RKO (cell line): ENCODE measurements around the gene BMERB1.
A peak's percentile ranks its signal among the peaks of the same experiment; 100 is the strongest.

Source experiments
- DNase-seq: peaks from one replicate; pipeline ENCODE4 v3.0.0-alpha.2; 2016; ENCODE audit warnings: low spot score

Gene BMERB1

DNA sequence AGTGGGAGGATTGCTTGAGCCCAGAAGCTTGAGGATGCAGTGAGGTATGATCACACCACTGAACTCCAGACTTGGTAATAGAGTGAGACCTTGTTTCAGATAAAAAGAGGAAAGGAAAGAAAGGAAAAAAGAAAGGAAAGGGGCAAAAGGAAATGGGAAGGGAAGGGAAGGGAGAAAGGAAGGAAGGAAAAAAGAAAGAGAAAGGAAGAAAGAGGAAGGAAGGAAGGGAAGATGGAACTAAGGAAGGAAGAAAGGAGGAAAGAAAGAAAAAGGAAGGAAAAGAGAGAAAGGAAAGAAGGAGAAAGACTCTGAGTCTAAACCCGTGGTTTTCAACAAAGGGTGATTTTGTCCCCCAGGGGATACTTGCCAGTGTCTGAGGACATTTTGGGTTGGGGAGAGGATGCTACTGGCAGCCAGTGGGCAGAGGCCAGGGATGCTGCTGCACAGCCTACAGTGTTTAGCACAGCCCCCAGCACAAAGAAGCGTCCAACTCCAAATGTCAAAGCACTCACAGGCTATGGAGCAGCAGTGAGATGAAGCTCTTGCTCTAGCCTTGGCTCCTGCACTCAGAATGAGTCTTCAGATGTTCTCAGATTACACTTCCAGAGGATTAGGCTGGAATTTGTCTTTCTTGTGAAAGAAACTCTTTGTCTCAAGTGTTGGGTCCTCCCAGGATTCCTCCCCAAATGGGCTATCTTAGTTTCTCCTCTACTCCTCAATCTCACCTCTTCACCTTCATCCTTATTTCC lies 64.2 kb downstream of the BMERB1 start:
- DNase-seq = no peak

DNA sequence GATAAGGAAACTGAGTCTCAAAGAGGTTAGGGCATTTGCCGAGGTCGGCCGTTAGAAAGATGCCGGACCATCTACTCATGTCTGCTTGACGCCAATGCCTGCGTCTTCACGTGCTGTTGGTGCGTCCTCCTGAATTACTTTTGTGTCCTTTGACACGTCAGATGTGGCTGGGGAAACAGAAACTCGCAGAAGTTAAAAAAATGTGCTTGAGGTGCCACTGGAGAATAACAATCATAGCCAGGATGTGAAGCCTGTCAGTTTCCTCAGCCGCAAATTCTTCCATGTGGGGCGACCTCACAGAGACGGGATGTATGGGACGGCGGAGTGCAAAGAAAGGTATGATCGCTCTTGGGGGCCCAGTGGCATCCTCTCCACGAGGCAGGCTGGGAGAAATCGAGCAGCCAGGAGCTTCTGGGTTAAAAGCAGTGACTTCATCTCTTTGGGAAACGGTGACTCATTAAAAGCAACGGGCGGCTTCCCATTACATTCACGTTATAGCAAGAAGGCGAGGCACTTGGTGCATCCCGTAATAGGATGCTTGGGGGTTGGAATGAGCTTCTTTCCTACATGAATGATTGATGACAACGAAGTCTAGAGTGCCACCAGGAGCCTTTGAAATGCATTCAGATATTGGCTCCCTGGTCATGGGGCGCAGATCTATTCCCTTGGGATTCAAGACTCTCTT lies 67.8 kb downstream of the BMERB1 start:
- DNase-seq = peak; percentile 95

DNA sequence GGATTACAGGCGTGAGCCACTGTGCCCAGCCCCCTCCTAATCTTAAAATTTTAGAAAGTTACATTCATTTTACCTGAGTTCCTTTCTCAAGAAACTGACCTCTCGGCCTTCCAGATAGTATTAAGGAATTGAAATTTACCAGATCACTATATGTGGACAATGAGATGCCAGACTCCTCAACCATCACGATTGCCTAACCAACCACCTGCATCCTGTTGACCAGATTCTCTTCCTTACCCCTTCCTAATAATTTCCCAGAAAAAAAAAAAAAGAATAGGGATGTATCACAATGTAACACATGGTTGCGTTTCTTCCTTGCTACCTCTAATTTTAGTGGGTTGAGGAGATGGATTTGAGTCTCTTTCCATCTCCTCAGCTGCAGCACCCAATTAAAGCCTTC lies 72.1 kb downstream of the BMERB1 start:
- no peak for DNase-seq

DNA sequence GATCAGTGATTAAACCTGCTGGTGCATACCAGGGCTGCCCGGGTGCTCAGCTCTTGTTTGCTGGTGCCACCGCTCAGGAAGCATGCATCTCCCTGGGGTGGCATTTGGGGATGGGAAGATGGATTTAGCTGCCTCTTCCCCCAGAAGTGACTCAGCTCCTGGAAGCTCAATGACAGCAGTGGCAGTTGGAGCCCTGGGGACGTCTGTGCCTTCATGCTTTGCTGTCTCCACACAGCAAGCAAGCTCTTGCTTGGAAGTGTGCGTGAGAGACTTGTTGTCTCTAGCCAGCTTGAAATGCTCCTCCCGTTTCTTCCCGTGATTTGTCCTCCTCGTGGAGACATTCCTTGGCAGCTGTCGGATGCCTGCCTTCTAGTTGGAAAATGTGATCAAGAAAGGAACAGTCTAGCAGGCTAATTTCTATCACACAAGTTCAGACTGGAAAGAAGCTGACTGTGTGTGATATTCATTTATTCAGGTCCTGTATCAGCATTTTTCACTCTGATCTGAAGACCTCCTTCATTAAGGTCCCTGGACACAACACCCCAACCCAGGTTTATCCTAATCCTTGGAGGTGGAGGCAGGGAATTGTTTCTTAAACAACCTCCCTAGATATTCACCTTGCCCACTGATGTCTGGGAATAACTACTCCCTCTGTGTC lies 73.0 kb downstream of the BMERB1 start:
- no peak for DNase-seq

DNA sequence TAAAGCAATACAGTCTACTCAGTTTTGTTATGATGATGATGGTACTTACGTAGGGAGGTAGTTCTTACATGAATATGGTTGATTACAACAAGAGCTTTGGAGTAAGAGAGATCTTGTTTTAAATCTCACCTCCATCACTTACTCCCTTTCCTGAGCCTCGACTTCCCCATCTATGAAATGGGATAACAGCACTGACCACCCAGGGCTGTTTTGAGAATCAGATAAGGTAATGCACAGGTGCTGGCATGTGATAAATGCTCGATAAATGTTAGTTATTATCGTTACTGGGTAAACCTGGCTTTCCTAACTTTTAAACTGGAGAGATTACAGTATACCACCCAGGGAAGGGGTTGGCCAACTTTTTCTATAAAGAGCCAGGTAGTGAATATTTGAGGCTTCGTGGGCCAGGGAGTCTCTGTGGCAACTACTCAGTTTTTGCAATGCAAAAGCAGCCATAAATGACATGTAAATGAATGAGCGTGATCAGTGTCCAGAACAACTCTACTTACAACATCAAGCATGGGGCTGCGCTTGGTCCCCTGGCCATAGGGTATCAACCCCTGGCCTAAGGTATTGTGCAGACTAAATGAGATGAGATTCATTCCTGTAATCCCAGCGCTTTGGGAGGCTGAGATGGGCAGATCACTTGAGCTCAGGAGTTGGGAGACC lies 73.7 kb downstream of the BMERB1 start:
- no peak for DNase-seq

DNA sequence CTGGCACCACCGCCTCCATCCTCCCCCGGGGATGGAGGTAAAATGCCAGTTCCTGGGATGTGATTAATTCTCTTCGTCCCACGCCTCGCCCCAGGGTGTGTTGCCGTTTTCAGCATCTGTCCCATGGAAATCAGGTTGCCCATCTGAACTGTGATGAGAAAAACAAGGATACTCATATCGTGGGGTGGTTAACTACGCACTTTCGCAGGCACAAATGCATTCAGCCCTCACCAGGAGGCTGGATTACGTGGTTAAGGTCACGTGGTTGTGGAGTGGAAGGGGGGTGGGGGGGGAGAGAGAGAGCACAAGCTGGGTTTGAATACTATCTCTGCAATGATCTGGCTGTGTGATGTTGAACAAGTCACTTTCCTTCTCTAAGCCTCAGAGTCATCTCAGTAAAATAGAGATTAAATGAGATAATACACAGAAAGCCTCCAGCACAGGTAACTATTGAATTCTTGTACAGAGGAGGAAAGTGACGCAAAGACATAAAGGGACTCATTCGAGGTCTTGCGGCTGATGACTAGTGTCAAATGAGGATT lies 74.7 kb downstream of the BMERB1 start:
- DNase-seq = no peak

DNA sequence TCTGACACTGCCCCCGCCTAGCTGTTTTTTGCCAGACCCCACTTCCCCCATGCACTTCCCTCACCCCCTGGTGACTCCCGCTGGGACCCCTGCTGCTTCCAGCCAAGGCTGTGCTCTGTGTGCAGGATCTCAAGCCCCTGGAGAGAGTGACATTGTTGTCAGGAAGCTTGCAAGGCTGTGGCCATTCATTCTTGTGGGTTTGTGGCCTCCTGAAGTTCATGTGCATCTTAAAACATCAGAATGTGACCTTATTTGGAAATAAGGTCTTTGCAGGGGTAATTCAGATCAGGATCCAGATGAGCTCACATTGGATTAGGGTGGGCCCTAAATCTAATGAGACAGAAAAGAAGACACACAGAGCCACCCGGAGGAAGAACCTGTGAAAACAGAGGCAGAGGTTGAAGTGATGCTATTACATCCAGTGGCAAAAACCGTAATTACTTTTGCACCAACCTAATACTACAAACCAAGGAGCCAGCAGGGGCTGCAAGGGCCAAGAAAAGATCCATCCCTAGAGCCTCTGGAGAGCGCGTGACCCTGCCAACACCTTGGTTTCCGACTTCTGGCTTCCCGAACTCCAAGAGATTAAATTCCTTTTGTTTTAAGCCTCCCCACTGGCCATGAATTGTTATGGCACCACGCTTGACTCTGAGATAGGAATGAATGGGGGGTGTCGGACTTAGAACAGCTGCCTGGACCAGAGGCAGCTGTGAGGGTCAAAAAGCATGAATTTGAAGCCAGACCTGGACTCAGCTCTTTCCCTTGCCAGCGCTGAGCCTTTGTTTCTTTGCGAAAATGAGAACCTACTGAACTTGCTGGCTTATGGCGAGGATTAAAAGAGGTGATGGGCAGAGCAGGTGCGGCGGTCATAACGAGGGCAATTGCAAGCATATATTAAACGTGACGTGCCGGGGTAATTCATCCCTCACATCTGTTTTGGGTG lies 75.5 kb downstream of the BMERB1 start:
- no peak for DNase-seq

DNA sequence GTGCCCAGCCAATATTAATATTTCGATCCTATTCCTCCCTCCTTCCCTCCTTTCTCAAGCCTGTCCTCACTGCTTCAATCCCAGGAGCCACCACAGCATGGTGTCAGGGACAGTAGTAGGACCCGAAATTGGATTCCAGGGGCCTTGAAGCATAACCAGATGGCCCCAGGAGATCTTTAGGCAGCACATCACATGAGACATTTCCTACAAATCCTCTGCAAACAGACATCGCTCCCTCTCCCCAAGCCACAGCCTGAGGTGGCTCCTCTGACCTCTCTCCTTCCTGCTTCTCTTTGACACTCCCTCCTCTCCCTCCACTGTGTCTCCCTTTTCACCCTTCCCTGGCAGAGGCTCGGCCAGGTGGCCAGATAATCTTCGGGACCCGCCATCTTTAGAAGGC lies 76.6 kb downstream of the BMERB1 start:
- DNase-seq = no peak

DNA sequence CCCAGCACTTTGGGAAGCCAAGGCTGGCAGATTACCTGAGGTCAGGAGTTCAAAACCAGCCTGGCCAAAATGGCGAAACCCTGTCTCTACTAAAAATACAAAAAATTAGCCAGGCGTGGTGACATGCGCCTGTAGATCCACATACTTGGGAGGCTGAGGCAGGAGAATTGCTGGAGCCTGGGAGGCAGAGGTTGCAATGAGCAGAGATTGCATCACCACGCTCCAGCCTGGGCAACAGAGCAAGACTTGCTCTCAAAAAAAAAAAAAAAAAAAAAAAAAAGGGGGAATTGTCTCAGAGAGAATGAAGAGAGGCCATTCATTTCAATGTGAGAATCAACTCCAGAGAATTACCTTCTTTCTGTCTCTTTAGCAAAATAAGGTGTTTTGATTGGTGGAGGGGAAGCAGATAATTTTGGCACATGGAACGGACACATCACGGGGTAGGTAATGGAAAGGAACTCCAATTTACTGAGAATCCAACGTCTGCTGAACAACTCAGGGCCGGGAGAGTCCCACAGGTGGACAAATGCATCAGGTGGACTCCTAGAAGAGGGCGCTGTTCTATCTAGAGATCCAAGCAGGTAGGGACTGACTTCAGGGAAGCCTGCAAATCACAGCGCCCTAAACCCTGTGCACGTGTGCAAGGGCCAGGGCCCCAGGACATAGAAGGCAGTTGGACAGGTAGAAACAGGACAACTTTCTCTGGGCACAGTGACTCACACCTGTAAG lies 77.5 kb downstream of the BMERB1 start:
- DNase-seq = no peak

DNA sequence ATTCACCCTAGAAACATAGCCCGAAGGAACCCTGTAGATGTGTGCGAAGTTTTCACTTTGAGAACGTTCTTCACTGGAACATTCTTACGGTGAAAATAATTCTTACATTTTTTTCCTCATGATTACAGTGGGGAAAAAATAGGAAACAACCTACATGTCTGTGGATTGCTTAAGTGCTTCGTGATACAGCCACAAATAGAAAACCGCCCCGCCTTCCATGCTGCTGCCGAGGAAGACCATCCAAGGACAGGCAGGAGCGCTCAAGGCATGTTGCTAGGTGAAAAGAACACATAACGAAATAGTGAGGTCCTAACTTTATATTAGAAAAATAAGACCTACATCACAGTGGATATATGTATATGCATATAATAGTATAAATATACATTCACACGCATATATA lies 78.8 kb downstream of the BMERB1 start:
- DNase-seq = no peak

DNA sequence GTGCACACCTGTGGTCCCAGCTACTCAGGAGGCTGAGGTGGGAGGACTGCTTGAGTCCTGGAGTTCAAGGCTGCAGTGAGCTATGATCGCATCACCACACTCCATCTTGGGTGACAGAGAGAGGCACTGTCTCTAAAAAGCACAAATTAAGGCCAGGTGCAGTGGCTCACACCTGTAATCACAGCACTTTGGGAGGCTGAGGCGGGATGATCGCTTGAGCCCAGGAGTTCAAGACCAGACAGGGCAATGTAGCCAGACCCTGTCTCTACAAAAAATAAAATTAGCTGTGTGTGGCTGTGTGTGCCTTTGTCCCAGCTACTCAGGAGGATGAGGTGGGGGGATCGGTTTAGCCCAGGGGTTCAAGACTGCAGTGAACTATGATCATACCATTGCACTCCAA lies 81.6 kb downstream of the BMERB1 start:
- no peak for DNase-seq

DNA sequence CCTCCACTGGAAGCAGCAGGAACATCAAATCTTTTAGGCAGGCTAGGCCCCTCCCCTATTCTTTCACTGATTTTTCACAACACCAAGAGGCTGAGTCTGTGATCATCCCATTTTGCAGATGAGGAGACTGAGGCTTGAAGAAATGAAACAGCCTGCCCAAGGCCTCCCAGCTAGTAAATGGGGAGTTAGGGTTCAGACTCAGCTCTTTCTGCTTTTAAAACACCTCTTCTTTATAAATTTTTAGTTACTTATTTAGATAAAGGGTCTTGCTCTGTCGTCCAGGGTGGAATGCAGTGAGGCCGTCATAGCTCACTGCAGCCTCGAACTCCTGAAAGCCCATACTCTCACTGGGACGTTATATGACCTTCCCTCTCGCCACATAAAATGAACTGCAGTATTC lies 82.2 kb downstream of the BMERB1 start:
- DNase-seq = no peak

DNA sequence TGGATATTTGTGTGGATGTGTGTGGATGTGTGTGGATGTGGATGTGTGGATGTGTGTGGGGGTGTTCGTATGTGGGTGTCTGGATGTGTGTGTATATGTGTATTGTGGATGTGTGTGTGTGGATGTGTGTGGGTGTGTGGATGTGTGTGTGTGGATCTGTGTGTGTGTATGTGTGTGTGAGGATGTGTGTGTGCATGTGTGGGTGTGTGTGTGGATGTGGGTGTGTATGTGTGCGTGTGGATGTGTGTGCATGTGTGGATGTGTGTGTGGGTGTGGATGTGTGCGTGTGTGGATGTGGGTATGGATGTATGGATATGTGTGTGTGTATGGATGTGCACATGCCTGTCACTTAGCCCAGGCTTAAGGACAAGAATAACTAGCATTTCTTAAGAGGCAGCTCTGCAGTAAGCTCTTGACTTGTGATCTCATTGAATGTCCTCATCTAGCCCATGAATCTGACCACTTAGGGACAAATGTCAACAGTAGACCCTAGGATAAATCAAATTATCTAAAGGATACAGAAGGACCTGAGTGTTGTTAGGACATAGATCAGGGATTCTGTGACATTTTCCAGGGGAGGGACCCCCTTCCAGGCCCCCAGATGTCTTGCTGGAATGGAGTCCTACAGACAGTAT lies 83.5 kb downstream of the BMERB1 start:
- no peak for DNase-seq

DNA sequence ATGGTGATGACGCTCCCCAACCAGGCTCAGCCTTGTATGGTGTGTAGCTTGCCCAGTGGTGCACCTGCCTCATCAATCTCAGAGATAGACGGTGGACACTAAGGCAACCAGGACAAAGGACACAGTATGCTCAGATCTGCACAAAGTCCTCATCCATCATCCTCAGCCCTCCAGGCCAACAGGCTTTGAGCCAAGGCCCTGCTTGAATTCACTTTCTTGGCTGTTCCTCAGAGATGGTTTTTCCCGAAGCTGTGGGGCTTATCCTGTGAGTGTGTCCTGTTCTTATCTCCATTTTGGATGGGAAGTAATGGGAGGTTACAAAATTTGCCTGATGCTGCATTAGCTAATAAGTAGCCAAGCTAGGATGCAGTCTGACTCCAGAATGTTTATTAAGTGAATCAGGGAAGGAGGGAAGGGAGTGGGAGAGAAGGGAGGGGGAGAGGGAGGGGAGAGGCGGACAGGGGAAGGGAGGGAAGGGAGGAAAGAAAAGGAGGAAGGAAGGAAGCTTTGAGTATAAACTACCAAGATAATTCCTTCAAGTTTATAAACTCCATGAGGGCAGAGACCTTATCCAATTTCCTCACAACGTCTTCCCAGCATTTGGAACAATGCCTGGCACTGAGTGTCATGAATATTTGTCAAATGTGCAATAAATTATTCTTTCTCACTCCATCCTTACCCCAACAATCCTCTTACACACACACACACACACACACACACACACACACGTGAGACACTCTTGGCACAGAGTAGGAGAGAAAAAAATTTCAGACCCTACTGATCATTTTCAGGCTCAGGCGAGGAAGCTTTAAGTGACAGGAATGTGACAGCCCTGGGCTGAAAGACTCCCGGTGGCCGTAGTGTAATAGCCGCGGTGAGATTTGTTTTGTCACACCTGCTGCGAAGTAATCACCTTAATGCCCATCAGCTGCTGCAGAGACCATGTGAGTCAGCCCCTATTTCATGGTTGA lies 84.3 kb downstream of the BMERB1 start:
- no peak for DNase-seq

DNA sequence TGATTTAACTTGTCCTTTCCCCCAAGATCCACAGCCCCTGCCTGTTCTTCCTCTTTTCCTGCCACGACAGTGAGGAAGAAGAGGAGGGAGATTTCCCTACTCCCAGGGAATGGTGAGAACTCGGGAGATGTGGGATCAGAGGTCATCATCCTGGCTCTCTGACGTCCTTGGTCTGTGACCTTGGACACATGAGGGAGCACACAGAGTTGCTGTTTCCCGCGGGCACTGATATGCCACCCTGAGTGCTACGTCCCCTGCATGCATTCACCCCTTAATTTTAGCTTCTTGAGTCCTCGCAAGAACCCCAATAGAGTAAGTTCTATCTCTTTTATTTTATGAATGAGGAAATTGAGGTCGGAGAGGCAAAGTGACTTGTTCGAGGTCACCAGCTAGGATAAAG lies 85.4 kb downstream of the BMERB1 start:
- no peak for DNase-seq

DNA sequence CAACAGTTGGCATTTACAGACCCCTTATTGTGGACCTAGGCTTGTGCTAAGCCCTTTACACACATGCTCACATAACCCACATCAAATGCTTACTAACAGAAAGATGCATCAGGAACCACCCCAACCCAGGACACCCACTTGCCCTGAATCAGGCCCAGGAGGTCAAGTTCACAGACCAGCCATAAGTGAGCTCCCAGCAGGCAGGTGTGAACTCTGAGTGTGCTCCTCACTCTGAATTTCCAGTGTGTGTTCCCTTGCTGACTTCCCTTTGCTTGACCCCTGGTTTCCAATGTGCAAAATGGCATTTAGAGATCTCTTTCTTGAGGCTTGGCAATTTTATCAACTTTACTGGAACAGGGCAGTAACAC lies 87.0 kb downstream of the BMERB1 start:
- DNase-seq = no peak

DNA sequence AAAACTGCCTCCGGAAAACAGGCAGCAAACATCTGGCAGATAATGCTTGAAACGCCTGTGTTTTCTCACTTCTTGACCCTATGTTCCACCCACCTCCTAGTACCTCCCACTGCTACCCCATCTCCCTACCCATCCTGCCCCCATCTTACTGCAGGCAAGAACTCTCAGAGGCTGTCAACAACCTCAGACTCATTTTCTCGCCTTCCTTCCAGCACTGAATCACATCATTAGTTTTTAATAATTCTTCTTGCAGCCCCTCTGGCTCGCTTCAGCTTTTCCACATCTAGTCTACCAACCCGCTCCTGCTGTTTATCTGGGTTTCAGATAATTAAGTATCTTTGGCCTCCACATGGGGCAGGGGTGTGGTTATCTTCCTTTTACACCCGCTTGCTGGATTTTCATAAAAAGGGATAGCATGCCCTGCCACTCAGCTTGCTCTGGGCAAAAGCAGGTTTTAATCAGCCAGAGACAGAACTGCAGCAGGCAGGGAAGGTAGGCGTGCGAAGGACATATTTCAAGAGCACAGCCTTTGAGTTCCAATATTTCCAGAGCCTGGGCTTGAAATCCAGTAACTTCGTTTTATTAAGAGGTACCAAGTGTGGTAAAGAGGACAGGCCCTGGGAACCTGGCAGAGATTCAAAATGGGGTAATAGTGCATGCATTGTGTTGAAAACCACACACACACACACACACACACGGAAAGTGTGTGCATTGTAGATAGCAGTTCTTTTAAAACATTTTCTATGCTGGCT lies 87.5 kb downstream of the BMERB1 start:
- no peak for DNase-seq

DNA sequence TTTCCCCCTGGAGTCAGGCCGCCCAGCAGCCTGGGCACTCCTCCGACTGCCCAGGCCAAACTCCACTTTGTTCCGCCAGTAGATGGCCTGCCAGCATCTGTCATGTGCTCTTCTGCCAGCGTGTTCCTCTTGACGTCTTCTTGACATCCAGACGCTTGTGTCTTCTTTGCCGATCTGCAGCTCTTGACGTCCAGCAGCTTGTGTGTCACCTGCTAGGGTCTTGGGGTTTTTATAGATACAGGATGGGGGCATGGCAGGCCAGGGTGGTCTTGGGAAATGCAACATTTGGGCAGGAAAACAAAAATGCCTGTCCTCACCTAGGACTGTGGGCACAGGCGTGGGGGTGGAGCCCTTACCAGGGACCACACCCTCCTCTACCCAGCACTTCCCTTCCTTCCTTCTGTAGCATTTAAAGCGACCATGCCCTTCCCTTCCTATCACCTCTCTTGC lies 88.7 kb downstream of the BMERB1 start:
- DNase-seq = no peak
